Measurements from ENCODE around the gene RNF130.

GRCh38 chr5:180098526-180098925, 27.0 kb upstream of the RNF130 start:
- no peak for TF ChIP-seq POLR2A (IDR thresholded peaks at IDR 0.05)
- no peak for TF ChIP-seq CTCF (IDR thresholded peaks at IDR 0.05)

Data from prostate gland (tissue), 2 donors.